ENCODE data around the gene C19orf38.

Gene C19orf38

DNA sequence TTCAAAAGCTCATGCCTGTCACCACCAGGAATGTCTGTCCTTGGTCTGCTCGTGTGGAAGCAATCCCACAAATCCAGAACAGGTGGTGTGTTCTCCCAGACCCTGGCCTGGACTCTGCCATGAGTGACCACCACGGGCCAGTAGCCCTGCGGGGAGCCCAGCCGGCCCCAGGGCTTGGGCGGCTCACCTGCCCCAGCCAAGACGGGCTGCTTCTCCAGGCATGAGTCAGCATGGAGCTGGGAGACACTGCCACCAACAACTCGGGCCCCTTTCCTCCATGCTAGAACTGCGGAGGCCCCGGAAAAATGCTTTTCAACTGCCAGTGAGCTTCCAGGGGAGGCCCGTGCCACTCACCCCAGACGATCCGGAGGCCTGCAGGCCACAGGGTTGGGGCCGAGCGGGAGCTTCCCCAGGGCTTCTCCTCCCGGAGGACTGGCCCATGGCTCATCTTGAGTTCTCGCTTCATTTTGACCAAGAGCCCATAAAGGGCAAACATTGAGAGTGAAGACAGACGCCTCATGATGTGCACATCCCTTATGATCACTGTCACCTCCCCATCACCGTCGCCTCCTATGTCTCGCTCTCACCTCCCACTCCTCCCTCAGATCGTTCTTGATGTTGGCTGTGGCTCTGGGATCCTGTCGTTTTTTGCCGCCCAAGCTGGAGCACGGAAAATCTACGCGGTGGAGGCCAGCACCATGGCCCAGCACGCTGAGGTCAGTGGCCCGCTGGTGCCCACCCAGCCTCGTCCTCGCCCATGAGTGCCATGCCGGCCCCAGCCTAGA lies 63.6 kb downstream of the C19orf38 start:
- no peak for DNase-seq (ENCODE audit: low read depth)

DNA sequence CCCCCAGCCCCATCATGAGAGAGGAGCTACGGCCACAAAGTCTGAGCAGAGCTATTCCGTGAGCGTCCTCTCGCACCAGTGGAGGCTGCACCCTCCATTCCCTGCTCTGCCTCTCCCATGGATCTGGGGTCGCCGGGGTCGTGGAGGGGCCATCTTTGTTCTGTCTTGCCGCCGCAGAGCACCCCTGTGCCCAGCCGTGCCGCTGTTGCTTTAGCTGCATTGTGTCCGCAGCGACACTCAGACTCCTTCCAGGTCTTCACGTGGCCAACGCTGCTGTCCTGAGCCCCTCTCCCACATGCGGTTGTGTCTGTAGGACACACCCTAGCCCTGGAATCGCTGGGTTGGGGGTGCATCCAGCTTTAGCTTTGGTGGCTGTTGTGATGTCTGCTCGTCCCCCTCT lies 64.4 kb downstream of the C19orf38 start:
- DNase-seq (ENCODE audit: low read depth): no peak

DNA sequence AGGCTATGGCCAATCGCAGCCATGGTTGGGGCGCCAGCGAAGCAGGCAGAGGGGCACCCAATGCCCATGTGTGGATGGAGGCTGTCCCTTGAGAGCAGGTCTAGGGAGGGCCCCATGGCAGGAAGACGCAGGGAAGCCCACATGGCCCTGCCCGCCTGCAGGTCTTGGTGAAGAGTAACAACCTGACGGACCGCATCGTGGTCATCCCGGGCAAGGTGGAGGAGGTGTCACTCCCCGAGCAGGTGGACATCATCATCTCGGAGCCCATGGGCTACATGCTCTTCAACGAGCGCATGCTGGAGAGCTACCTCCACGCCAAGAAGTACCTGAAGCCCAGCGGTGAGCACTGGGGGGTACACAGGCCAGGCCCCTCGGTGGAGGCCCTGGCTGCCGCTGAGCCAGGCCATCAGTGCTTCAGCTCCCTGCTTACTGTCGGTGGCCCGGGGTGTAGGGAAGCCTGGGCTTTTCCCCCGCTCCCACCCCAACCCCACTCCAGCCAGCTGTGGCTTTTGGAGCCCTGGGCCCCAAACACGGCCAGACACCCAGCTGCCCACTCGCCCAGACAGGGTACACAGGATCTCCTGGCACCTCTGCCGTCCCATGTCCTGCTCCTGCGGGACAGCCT lies 65.6 kb downstream of the C19orf38 start:
- no peak for DNase-seq (ENCODE audit: low read depth)

DNA sequence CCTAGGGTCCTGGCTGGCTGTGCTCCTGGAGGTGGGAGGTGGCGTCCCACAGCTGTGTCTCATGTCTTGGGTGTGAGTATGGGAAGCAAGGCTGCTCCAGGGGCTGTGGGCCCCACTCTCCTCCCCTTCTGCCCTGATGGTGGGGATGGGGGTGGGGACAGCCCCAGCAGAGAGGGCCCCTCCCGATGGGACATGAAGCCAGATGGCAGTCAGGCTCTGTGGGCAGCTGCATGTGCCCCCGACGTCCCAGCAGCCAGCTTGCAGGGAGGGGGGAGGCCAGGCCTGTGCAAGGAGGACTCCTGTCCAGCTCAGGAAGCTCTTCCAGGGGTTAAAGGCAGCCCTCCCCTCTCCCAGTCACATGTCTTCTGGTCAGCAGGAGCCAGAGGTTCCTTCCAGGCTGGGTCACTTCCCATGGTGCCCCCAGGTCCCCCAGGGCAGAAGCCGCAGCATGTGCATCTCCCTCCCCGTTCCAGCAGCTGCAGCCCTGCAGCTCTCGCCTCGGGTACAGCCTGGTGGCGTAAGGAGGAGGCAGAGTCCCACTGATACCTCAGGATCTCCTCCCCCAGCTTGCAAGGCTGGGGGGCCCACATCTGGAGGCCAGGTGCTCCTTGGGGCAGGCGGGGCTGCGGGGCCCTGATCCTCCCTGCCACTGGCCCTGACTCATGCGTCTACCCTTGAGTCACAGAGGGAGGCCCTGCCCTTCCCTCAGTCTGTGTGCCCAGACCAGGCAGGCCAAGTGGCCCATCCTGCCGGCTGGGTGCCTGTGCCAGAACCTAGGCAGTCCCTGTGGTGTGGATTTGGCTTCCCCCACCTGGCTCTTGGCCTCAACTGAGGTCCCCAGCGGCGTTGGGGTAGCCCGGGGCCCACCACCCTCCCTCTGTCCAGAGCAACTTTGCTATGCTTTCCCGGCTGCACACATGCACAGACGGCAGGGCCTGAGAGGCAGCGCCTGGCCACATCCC lies 67.2 kb downstream of the C19orf38 start:
- DNase-seq (ENCODE audit: low read depth): no peak

DNA sequence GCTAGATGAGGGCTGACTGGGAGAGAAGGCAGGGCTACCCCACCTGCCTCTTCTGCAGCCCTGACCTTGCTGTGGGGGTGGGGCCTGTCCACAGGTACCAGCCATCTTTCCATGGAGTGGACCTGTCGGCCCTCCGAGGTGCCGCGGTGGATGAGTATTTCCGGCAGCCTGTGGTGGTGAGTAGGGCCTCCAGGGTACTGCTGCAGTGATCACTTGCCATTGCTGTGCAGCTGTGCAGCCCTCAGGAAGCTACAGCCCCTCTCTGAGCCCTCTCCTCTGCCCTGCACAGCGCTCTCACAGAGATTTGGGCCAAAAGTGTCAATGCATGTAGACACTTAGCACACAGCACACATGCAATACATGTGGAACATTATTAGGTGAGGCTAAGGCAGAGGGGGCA lies 68.4 kb downstream of the C19orf38 start:
- no peak for DNase-seq (ENCODE audit: low read depth)

DNA sequence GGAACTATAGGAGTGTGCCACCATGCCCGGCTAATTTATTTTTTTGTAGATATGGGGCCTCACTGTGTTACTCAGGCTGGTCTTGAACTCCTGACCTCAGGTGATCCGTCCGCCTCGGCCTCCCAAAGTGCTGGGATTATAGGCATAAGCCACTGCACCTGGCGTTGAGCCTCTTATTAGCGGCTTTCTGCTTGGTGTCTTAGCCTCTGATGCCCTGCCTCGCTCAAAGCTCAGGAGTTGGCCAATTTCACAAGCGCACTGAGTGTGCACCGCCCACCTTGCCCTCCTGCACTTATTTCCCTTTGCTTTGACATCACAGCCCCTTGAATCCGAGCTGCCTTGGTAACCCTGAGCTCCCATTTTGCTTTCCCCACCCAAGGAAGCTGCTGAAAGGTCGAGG lies 70.1 kb downstream of the C19orf38 start:
- DNase-seq (ENCODE audit: low read depth): no peak
